ENCODE data around the gene TNFAIP8L3.

DNA sequence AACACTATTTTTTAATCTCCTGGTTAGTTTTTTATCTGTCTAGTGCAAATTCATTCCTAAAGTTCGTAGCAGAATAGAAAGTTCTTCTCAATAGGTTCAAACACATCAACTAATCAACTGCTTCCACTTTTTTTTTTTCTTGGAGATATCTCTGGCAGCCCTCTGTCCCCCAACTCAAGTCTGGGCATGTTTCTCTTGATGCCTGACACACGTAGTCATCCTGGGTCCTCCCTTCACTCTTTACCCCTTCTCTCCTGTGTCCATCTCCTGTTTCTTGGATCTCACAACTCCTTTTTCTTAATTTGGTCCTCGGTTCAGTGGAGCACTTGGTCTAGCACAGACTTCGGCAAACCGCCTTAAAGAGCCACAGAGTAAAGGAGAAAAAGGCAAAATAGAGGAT is 14.4 kb downstream of the TNFAIP8L3 start:
- TF ChIP-seq EP300 (IDR thresholded peaks at IDR 0.05), result no peak
- TF ChIP-seq, protein P1, sequence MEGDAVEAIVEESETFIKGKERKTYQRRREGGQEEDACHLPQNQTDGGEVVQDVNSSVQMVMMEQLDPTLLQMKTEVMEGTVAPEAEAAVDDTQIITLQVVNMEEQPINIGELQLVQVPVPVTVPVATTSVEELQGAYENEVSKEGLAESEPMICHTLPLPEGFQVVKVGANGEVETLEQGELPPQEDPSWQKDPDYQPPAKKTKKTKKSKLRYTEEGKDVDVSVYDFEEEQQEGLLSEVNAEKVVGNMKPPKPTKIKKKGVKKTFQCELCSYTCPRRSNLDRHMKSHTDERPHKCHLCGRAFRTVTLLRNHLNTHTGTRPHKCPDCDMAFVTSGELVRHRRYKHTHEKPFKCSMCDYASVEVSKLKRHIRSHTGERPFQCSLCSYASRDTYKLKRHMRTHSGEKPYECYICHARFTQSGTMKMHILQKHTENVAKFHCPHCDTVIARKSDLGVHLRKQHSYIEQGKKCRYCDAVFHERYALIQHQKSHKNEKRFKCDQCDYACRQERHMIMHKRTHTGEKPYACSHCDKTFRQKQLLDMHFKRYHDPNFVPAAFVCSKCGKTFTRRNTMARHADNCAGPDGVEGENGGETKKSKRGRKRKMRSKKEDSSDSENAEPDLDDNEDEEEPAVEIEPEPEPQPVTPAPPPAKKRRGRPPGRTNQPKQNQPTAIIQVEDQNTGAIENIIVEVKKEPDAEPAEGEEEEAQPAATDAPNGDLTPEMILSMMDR (IDR thresholded peaks at IDR 0.05), result no peak
- no peak for TF ChIP-seq POLR2A (IDR thresholded peaks at IDR 0.05)
